ENCODE results near the gene P4HA1. TPM values are rescaled to one million over a fixed set of nuclear protein-coding genes. Genes with fewer than 3 reads are reported as not detected.

Gene P4HA1
- total and polyA plus RNA-seq, 9 of the 15 experiments (the other 6 are each of a cell fraction or from before 2014, with no cell fraction given), result 20.2 to 177 (median 28.6) TPM

- TF ChIP-seq ARID3B (CRISPR knock-in tag; IDR thresholded peaks at IDR 0.05; ENCODE audit: borderline replicate concordance), result no peak
These were observed 35.4 kb upstream of the P4HA1 start (continued) for GRCh38 chr10:73131913-73132686.

- Histone ChIP-seq H3K9me3 (replicated peaks; ENCODE audit: control insufficient read depth, insufficient read depth, low read depth, low read length) (no peaks in the 10 kb centered on the region), H4K20me1 (replicated peaks; ENCODE audit: control insufficient read depth, insufficient read depth, low read length) (no peaks in the 10 kb centered on the region), H3K4me1 (replicated peaks in 1 of 2; ENCODE audit: control insufficient read depth in 2 of 2, insufficient read depth in 2 of 2, low read length in 2 of 2) (no peaks in the 10 kb centered on the region), H3K9ac (ENCODE audit: insufficient read depth in 1 of 2, low read depth in 2 of 2, low read length in 2 of 2) (no peak overlapping the region), H3K9me1 (ENCODE audit: control insufficient read depth, insufficient read depth, low read length) (no peaks in the 10 kb centered on the region), H3K27ac (ENCODE audit: extremely low read depth, low read depth, low read length) (no peak overlapping the region), H3K36me3 (ENCODE audit: control insufficient read depth, insufficient read depth, low read length) (peaks cover 74% of the 10 kb centered on the region), H3K4me2 (ENCODE audit: insufficient read depth, low read length) (no peak overlapping the region), H2AFZ (ENCODE audit: low read depth, low read length) (no peak overlapping the region), H3K79me2 (ENCODE audit: control insufficient read depth, insufficient read depth, low read length) (no peaks in the 10 kb centered on the region; the same call in 2 of the 3 replicates), H3K4me3 (no peak overlapping the region), H3K27me3 (ENCODE audit: control insufficient read depth in 2 of 2, insufficient read depth in 2 of 2, low read length in 2 of 2) (no peaks in the 10 kb centered on the region)
- ChIA-PET CTCF (ENCODE audit: low intra/inter-chr PET ratio) (no interaction called here), POLR2A (interaction anchor here (0.6 to 1.0 kb wide), 2 partner anchors 14 to 18 kb away, joined by 3 to 6 read pairs; no protein-coding TSS in a partner anchor)
- intact Hi-C loops (cut with micrococcal nuclease), result no loop called here
- BruUV-seq (replicated peaks), result no TSS peak
- WGBS (ENCODE audit: insufficient coverage, low coverage, missing lambda C conversion rate), result 55% methylated on average over 2 of the region's 2 CpGs
- in situ Hi-C loops (cut with MboI), result no loop called here
- FAIRE-seq (no peak), ATAC-seq (no peak), DNase-seq (ENCODE audit: extremely low read depth in 1 of 4, low spot score in 3 of 4) (no peak)
- TF ChIP-seq NR1H2 (CRISPR knock-in tag; IDR thresholded peaks at IDR 0.05), result no peak
- no peak for TF ChIP-seq HDAC2 (IDR thresholded peaks at IDR 0.05)
- no peak for TF ChIP-seq RNF2 (IDR thresholded peaks at IDR 0.05)
- no peak for TF ChIP-seq BMI1 (IDR thresholded peaks at IDR 0.05; ENCODE audit: low read length)
- TF ChIP-seq ZNF134 (CRISPR knock-in tag; conservative IDR thresholded peaks at IDR 0.05), result no peak
- no peak for TF ChIP-seq ATF3 (IDR thresholded peaks at IDR 0.05)
- no peak for TF ChIP-seq ATF3 (CRISPR knock-in tag; conservative IDR thresholded peaks at IDR 0.05)
- TF ChIP-seq EZH2 (IDR thresholded peaks at IDR 0.05; ENCODE audit: borderline replicate concordance, low read depth, low read length), result no peak
- TF ChIP-seq ZNF551 (CRISPR knock-in tag; IDR thresholded peaks at IDR 0.05), result no peak
- no peak for TF ChIP-seq BRCA1 (IDR thresholded peaks at IDR 0.05)
- TF ChIP-seq BRCA1 (CRISPR knock-in tag; IDR thresholded peaks at IDR 0.05), result no peak
- TF ChIP-seq CBX3 (IDR thresholded peaks at IDR 0.05; ENCODE audit: borderline replicate concordance in 1 of 2, low read length in 2 of 2), result no peak
- no peak for TF ChIP-seq POLR2H (tag; IDR thresholded peaks at IDR 0.05; ENCODE audit: low read depth)
- no peak for TF ChIP-seq TCF7 (IDR thresholded peaks at IDR 0.05; ENCODE audit: borderline replicate concordance)
- TF ChIP-seq NCOA1 (IDR thresholded peaks at IDR 0.05; ENCODE audit: low read depth), result no peak
- TF ChIP-seq ZNF644 (tag; IDR thresholded peaks at IDR 0.05; ENCODE audit: low read depth), result no peak
- TF ChIP-seq ZKSCAN8 (CRISPR knock-in tag; IDR thresholded peaks at IDR 0.05), result no peak
- no peak for TF ChIP-seq ARID3B (CRISPR knock-in tag; IDR thresholded peaks at IDR 0.05; ENCODE audit: borderline replicate concordance)
- no peak for TF ChIP-seq POLR2A (conservative IDR thresholded peaks at IDR 0.05)
These were observed 34.6 kb upstream of the P4HA1 start for GRCh38 chr10:73131301-73131700.
